ENCODE data around the gene GSDME. TPM values are rescaled to one million over a fixed set of nuclear protein-coding genes. Genes with fewer than 3 reads are reported as not detected.
A peak's percentile ranks its signal among the peaks of the same experiment; 100 is the strongest.

GSDME gene
- polyA plus RNA-seq, 1 donor (not counting 4 experiments of a cell fraction or from before 2014, with no cell fraction given): 105 TPM

GRCh38 chr7:24702755-24703154 lies 54.5 kb downstream of the GSDME start:
- no peak overlapping the region for H3K4me2 ChIP-seq (ENCODE audit: control insufficient read depth, extremely low read depth, insufficient read depth, low read depth, low read length)
- no peak overlapping the region for H2AFZ ChIP-seq (ENCODE audit: control insufficient read depth, low read length)
- H3K27ac ChIP-seq (ENCODE audit: control insufficient read depth, insufficient read depth, low read length): no peak overlapping the region
- H3K9me3 ChIP-seq (ENCODE audit: control insufficient read depth, low read depth, low read length): no peaks in the 10 kb centered on the region
- peaks cover 27% of the 10 kb centered on the region for H3K4me1 ChIP-seq (ENCODE audit: control insufficient read depth, extremely low read depth, insufficient read depth, low read length)
- H3K36me3 ChIP-seq (ENCODE audit: control insufficient read depth in 2 of 2, extremely low read depth in 1 of 2, insufficient read depth in 2 of 2, low read length in 2 of 2): peaks cover 17 to 19% of the 10 kb centered on the region in 2 experiments
- DNase-seq (ENCODE audit: low read depth, low spot score) (no peak), FAIRE-seq (no peak)
- no peaks in the 10 kb centered on the region for H4K20me1 ChIP-seq (ENCODE audit: control insufficient read depth, extremely low read depth, insufficient read depth, low read length)
- TF ChIP-seq CTCF (optimal IDR thresholded peaks at IDR 0.05 in 1 of 3, IDR thresholded peaks at IDR 0.05 in 1 of 3, conservative IDR thresholded peaks at IDR 0.05 in 1 of 3; ENCODE audit: extremely low read depth in 1 of 3, insufficient read depth in 2 of 3, low read length in 3 of 3) (no peak), EZH2 (IDR thresholded peaks at IDR 0.05; ENCODE audit: low read length) (no peak)
- H3K27me3 ChIP-seq (ENCODE audit: control insufficient read depth, extremely low read depth, insufficient read depth, low read length): no peaks in the 10 kb centered on the region
- dilution Hi-C loops (cut with MboI; ENCODE audit: extremely low pct_ligation_motif_present, low sequenced_read_pairs): no loop called here
- H3K79me2 ChIP-seq (ENCODE audit: control insufficient read depth, insufficient read depth, low read length): no peaks in the 10 kb centered on the region
- H3K4me3 ChIP-seq (ENCODE audit: control insufficient read depth in 2 of 3, extremely low read depth in 1 of 3, insufficient read depth in 2 of 3, low read depth in 1 of 3, low read length in 3 of 3): no peak overlapping the region
- no peaks in the 10 kb centered on the region for H3K9me1 ChIP-seq (ENCODE audit: control insufficient read depth, extremely low read depth, insufficient read depth, low read length)
- no peak overlapping the region for H3K9ac ChIP-seq (ENCODE audit: control insufficient read depth, extremely low read depth, insufficient read depth, low read length)

- Histone ChIP-seq H3K27ac (ENCODE audit: control insufficient read depth, insufficient read depth, low read length) (no peak overlapping the region), H3K4me3 (ENCODE audit: control insufficient read depth in 2 of 3, extremely low read depth in 1 of 3, insufficient read depth in 2 of 3, low read depth in 1 of 3, low read length in 3 of 3) (no peak overlapping the region), H3K27me3 (ENCODE audit: control insufficient read depth, extremely low read depth, insufficient read depth, low read length) (no peaks in the 10 kb centered on the region), H3K4me2 (ENCODE audit: control insufficient read depth, extremely low read depth, insufficient read depth, low read depth, low read length) (no peak overlapping the region), H2AFZ (ENCODE audit: control insufficient read depth, low read length) (no peak overlapping the region), H3K36me3 (ENCODE audit: control insufficient read depth in 2 of 2, extremely low read depth in 1 of 2, insufficient read depth in 2 of 2, low read length in 2 of 2) (peaks cover 12 to 16% of the 10 kb centered on the region in 2 experiments), H4K20me1 (ENCODE audit: control insufficient read depth, extremely low read depth, insufficient read depth, low read length) (no peaks in the 10 kb centered on the region), H3K9me1 (ENCODE audit: control insufficient read depth, extremely low read depth, insufficient read depth, low read length) (no peaks in the 10 kb centered on the region), H3K9ac (ENCODE audit: control insufficient read depth, extremely low read depth, insufficient read depth, low read length) (no peak overlapping the region), H3K79me2 (ENCODE audit: control insufficient read depth, insufficient read depth, low read length) (no peaks in the 10 kb centered on the region), H3K9me3 (ENCODE audit: control insufficient read depth, low read depth, low read length) (no peaks in the 10 kb centered on the region), H3K4me1 (ENCODE audit: control insufficient read depth, extremely low read depth, insufficient read depth, low read length) (peaks cover 27% of the 10 kb centered on the region)
- dilution Hi-C loops (cut with MboI; ENCODE audit: extremely low pct_ligation_motif_present, low sequenced_read_pairs): no loop called here
- peak; percentile 97 for FAIRE-seq
- no peak for TF ChIP-seq CTCF (optimal IDR thresholded peaks at IDR 0.05 in 1 of 3, IDR thresholded peaks at IDR 0.05 in 1 of 3, conservative IDR thresholded peaks at IDR 0.05 in 1 of 3; ENCODE audit: extremely low read depth in 1 of 3, insufficient read depth in 2 of 3, low read length in 3 of 3)
- TF ChIP-seq EZH2 (IDR thresholded peaks at IDR 0.05; ENCODE audit: low read length): no peak
- peak; percentile 53 for DNase-seq (ENCODE audit: low read depth, low spot score)
These were observed 55.7 kb downstream of the GSDME start for GRCh38 chr7:24701261-24702235.

All from keratinocyte (primary cell).